Measurements from ENCODE around the gene PAK1IP1.

Gene PAK1IP1

DNA sequence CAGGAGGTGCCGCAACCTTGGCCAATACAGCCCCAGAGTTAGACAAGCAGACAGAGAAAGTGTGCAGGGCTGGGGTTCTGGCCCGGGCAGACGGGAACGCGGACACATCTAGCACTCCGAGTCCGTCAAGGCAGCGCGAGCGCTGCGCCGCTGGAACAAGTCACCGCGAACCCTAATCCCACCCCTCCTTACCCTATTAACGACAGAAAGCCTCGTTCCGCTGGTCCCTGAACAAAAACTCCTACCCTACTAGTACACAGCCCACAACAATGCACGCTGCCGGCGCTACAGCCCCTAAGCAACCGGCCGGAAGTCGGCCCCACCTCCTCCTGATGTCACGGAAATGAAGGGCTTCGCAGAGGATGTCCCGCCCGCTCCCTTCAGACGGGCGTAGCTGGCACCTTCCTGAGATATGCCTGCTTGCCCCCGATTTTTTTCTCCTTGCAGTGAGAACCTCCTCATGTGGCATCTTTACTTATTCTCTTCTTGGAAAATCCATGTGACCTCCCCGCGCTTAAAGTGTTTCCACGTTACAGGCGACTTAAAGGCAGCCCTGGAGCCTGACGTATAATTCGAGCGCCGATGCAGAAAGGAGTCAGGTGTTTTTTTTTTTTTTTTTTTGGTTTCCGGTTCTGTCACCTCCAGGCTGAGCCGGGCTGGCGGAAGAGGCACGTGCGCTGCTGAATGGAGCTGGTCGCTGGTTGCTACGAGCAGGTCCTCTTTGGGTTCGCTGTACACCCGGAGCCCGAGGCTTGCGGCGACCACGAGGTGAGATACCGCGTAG, at the start of gene PAK1IP1, which contains the start of gene C6orf52 (continued):
- no peak for TF ChIP-seq HOXD13 (CRISPR knock-in tag; IDR thresholded peaks at IDR 0.05; ENCODE audit: borderline replicate concordance)
- TF ChIP-seq ZNF792 (tag by site-specific recombination; IDR thresholded peaks at IDR 0.05), result no peak
- no peak for TF ChIP-seq ZNF596 (tag by site-specific recombination; IDR thresholded peaks at IDR 0.05)
- TF ChIP-seq ZNF223 (tag by site-specific recombination; IDR thresholded peaks at IDR 0.05), result no peak
- peak; percentile 93 for TF ChIP-seq ZEB2 (tag by site-specific recombination; IDR thresholded peaks at IDR 0.05)
- TF ChIP-seq, protein P1, sequence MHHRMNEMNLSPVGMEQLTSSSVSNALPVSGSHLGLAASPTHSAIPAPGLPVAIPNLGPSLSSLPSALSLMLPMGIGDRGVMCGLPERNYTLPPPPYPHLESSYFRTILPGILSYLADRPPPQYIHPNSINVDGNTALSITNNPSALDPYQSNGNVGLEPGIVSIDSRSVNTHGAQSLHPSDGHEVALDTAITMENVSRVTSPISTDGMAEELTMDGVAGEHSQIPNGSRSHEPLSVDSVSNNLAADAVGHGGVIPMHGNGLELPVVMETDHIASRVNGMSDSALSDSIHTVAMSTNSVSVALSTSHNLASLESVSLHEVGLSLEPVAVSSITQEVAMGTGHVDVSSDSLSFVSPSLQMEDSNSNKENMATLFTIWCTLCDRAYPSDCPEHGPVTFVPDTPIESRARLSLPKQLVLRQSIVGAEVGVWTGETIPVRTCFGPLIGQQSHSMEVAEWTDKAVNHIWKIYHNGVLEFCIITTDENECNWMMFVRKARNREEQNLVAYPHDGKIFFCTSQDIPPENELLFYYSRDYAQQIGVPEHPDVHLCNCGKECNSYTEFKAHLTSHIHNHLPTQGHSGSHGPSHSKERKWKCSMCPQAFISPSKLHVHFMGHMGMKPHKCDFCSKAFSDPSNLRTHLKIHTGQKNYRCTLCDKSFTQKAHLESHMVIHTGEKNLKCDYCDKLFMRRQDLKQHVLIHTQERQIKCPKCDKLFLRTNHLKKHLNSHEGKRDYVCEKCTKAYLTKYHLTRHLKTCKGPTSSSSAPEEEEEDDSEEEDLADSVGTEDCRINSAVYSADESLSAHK (tag by site-specific recombination; IDR thresholded peaks at IDR 0.05), result no peak; the same call in 1 of the 2 replicates
- TF ChIP-seq, protein P2, sequence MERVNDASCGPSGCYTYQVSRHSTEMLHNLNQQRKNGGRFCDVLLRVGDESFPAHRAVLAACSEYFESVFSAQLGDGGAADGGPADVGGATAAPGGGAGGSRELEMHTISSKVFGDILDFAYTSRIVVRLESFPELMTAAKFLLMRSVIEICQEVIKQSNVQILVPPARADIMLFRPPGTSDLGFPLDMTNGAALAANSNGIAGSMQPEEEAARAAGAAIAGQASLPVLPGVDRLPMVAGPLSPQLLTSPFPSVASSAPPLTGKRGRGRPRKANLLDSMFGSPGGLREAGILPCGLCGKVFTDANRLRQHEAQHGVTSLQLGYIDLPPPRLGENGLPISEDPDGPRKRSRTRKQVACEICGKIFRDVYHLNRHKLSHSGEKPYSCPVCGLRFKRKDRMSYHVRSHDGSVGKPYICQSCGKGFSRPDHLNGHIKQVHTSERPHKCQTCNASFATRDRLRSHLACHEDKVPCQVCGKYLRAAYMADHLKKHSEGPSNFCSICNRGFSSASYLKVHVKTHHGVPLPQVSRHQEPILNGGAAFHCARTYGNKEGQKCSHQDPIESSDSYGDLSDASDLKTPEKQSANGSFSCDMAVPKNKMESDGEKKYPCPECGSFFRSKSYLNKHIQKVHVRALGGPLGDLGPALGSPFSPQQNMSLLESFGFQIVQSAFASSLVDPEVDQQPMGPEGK (tag by site-specific recombination; IDR thresholded peaks at IDR 0.05), result no peak; the same call in 1 of the 2 replicates
- no peak for TF ChIP-seq ZNF747 (tag by site-specific recombination; IDR thresholded peaks at IDR 0.05)
- TF ChIP-seq, protein P3, sequence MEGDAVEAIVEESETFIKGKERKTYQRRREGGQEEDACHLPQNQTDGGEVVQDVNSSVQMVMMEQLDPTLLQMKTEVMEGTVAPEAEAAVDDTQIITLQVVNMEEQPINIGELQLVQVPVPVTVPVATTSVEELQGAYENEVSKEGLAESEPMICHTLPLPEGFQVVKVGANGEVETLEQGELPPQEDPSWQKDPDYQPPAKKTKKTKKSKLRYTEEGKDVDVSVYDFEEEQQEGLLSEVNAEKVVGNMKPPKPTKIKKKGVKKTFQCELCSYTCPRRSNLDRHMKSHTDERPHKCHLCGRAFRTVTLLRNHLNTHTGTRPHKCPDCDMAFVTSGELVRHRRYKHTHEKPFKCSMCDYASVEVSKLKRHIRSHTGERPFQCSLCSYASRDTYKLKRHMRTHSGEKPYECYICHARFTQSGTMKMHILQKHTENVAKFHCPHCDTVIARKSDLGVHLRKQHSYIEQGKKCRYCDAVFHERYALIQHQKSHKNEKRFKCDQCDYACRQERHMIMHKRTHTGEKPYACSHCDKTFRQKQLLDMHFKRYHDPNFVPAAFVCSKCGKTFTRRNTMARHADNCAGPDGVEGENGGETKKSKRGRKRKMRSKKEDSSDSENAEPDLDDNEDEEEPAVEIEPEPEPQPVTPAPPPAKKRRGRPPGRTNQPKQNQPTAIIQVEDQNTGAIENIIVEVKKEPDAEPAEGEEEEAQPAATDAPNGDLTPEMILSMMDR (tag by site-specific recombination; IDR thresholded peaks at IDR 0.05), result peak; percentile 11
- TF ChIP-seq ZNF610 (tag by site-specific recombination; IDR thresholded peaks at IDR 0.05; ENCODE audit: borderline replicate concordance), result peak; percentile 85
- TF ChIP-seq ZNF24 (tag by site-specific recombination; IDR thresholded peaks at IDR 0.05), result peak; percentile 83; the same call in 1 of the 2 replicates
- no peak for TF ChIP-seq ZNF621 (tag by site-specific recombination; IDR thresholded peaks at IDR 0.05)
- no peak for TF ChIP-seq ZNF549 (tag by site-specific recombination; IDR thresholded peaks at IDR 0.05)
- no peak for TF ChIP-seq ZNF155 (tag by site-specific recombination; IDR thresholded peaks at IDR 0.05)
- TF ChIP-seq ZNF266 (tag by site-specific recombination; IDR thresholded peaks at IDR 0.05; ENCODE audit: low read depth), result no peak
- no peak for TF ChIP-seq ZNF416 (tag by site-specific recombination; IDR thresholded peaks at IDR 0.05)
- TF ChIP-seq ZNF544 (tag by site-specific recombination; IDR thresholded peaks at IDR 0.05), result no peak
- peak; percentile 29; the same call in 1 of the 2 replicates for TF ChIP-seq ZNF623 (tag by site-specific recombination; IDR thresholded peaks at IDR 0.05)
- no peak for TF ChIP-seq ZNF658 (tag by site-specific recombination; IDR thresholded peaks at IDR 0.05)
- no peak for TF ChIP-seq ZNF624 (tag by site-specific recombination; IDR thresholded peaks at IDR 0.05)
- TF ChIP-seq, protein P4, sequence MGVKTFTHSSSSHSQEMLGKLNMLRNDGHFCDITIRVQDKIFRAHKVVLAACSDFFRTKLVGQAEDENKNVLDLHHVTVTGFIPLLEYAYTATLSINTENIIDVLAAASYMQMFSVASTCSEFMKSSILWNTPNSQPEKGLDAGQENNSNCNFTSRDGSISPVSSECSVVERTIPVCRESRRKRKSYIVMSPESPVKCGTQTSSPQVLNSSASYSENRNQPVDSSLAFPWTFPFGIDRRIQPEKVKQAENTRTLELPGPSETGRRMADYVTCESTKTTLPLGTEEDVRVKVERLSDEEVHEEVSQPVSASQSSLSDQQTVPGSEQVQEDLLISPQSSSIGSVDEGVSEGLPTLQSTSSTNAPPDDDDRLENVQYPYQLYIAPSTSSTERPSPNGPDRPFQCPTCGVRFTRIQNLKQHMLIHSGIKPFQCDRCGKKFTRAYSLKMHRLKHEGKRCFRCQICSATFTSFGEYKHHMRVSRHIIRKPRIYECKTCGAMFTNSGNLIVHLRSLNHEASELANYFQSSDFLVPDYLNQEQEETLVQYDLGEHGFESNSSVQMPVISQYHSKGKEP (tag by site-specific recombination; IDR thresholded peaks at IDR 0.05), result peak; percentile 67; the same call in 1 of the 2 replicates
- TF ChIP-seq SCRT1 (tag by site-specific recombination; IDR thresholded peaks at IDR 0.05; ENCODE audit: borderline replicate concordance), result peak; percentile 62; the same call in 1 of the 2 replicates
- no peak for TF ChIP-seq GLI2 (tag by site-specific recombination; IDR thresholded peaks at IDR 0.05; ENCODE audit: borderline replicate concordance, low read depth)
- no peak for TF ChIP-seq ZNF211 (tag by site-specific recombination; IDR thresholded peaks at IDR 0.05; ENCODE audit: low read depth)
- TF ChIP-seq, protein P5, sequence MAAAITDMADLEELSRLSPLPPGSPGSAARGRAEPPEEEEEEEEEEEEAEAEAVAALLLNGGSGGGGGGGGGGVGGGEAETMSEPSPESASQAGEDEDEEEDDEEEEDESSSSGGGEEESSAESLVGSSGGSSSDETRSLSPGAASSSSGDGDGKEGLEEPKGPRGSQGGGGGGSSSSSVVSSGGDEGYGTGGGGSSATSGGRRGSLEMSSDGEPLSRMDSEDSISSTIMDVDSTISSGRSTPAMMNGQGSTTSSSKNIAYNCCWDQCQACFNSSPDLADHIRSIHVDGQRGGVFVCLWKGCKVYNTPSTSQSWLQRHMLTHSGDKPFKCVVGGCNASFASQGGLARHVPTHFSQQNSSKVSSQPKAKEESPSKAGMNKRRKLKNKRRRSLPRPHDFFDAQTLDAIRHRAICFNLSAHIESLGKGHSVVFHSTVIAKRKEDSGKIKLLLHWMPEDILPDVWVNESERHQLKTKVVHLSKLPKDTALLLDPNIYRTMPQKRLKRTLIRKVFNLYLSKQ (tag by site-specific recombination; IDR thresholded peaks at IDR 0.05; ENCODE audit: borderline replicate concordance), result no peak
- peak; percentile 72 for TF ChIP-seq ZNF561 (tag by site-specific recombination; IDR thresholded peaks at IDR 0.05; ENCODE audit: borderline replicate concordance)
- TF ChIP-seq ZNF555 (tag by site-specific recombination; conservative IDR thresholded peaks at IDR 0.05), result no peak
- peak; percentile 91 for TF ChIP-seq SP7 (tag by site-specific recombination; IDR thresholded peaks at IDR 0.05)
- TF ChIP-seq, protein P6, sequence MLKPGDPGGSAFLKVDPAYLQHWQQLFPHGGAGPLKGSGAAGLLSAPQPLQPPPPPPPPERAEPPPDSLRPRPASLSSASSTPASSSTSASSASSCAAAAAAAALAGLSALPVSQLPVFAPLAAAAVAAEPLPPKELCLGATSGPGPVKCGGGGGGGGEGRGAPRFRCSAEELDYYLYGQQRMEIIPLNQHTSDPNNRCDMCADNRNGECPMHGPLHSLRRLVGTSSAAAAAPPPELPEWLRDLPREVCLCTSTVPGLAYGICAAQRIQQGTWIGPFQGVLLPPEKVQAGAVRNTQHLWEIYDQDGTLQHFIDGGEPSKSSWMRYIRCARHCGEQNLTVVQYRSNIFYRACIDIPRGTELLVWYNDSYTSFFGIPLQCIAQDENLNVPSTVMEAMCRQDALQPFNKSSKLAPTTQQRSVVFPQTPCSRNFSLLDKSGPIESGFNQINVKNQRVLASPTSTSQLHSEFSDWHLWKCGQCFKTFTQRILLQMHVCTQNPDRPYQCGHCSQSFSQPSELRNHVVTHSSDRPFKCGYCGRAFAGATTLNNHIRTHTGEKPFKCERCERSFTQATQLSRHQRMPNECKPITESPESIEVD (tag by site-specific recombination; IDR thresholded peaks at IDR 0.05), result no peak

All from HEK293 (cell line).